B cell (primary cell): Measurements from ENCODE around the gene DACT1.

Experiments used
- EZH2 ChIP-seq: IDR thresholded peaks from 2 replicates; pipeline ENCODE4 v1.6.1; 2012; ENCODE audit warnings: borderline replicate concordance, low read depth, mild to moderate bottlenecking, moderate library complexity, low read length; ENCODE audit not compliant: insufficient read depth, poor library complexity, severe bottlenecking
- TF ChIP-seq, protein P1 (sequence below): fragments of 200-600 bp; IDR thresholded peaks from one replicate; pipeline ENCODE4 v1.8.0; 2022; ENCODE audit warnings: antibody characterized with exemption, mild to moderate bottlenecking

DNA sequence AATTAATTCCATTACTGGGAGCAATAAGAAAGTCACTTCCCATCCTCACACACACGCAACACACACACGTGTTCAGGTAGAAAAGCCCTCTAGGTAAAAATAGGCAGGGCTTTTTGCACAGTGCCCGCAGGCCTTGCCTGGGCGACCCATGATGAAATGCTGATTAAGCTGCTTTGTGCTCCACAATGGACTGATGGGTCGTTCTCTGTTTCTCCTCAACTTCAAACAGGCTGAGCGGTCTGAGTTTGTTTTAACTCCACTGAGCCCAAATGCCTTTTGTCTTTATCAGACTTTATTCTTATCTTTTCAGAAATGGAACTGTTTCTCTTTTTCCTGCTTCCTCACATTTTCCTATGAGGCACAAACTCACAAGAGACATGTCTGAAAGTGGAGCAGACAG is 9.4 kb upstream of the DACT1 start:
- TF ChIP-seq, protein P1, sequence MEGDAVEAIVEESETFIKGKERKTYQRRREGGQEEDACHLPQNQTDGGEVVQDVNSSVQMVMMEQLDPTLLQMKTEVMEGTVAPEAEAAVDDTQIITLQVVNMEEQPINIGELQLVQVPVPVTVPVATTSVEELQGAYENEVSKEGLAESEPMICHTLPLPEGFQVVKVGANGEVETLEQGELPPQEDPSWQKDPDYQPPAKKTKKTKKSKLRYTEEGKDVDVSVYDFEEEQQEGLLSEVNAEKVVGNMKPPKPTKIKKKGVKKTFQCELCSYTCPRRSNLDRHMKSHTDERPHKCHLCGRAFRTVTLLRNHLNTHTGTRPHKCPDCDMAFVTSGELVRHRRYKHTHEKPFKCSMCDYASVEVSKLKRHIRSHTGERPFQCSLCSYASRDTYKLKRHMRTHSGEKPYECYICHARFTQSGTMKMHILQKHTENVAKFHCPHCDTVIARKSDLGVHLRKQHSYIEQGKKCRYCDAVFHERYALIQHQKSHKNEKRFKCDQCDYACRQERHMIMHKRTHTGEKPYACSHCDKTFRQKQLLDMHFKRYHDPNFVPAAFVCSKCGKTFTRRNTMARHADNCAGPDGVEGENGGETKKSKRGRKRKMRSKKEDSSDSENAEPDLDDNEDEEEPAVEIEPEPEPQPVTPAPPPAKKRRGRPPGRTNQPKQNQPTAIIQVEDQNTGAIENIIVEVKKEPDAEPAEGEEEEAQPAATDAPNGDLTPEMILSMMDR: no peak
- no peak for TF ChIP-seq EZH2
